Neuron (in vitro differentiated cells): ENCODE data around the gene GALC.
"Not testable (repeated sequence)": the region's sequence is repeated elsewhere in the genome, so short reads cannot be mapped to it uniquely, and the experiment has no call there.

ENCODE experiments used
- H2AFZ ChIP-seq: one replicate; pipeline ENCODE4 v1.6.1; 2013; ENCODE audit warnings: low read depth, mild to moderate bottlenecking, inconsistent platforms, low read length, moderate library complexity
- H3K27me3 ChIP-seq: one replicate; pipeline ENCODE4 v1.6.1; 2013; ENCODE audit warnings: low read length; ENCODE audit not compliant: insufficient read depth
- H3K36me3 ChIP-seq: one replicate; pipeline ENCODE4 v1.6.1; 2013; ENCODE audit warnings: low read length; ENCODE audit not compliant: insufficient read depth
- H3K4me1 ChIP-seq: one replicate; pipeline ENCODE4 v1.6.1; 2013; ENCODE audit warnings: low read length; ENCODE audit not compliant: insufficient read depth
- H3K4me3 ChIP-seq: 2 replicates; pipeline ENCODE4 v1.5.1; 2013; ENCODE audit warnings: mild to moderate bottlenecking, low read length, moderate library complexity
- H3K9me3 ChIP-seq: one replicate; pipeline ENCODE4 v1.6.1; 2013; ENCODE audit warnings: low read length

The GALC gene

DNA sequence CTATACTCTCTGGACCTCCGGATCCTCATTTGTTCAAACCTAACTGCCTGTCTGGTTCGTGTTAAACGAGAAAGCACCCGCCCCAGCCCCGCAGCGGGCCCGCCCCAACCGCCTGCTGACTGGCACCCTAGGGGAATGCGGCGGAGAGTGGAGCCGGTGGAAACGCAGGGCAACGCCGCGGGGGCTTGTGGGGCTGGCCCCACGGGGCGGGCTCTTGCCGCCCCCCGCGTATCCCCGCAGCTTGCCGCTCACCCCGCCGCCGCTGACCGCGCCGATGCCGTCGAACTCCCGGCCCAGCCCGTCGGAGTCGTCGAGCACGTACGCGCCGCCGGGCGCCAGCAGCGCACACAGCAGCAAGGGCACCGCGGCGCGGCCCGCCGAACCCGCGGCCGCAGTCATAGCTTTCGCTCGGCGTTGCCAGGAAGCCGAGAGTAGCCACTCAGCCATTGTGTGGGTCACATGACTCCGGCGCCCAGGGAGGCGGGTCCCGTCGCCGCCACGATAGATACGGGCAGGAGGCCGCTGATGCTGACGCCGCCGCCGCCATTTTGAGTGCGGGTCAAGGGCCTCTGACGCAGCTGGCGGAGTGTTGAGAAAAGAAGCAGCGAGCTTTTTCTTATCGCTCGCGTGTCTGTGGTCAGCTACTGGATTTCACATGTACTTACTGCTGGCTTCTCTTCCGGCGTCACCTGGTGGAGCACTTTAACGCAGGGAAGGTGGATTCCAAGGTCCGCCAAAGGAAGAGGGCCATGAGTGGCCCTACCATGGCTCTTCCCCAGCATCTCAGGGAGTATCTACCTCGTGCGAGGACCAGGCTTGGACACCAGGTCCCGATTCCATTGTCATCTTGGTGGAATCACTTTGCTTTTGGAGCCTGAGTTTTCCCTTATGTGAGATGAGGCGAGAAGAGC is at the start of gene GALC:
TSS of gene GALC (minus strand) at position 465 of the 911 bp plus-strand sequence. CDS start at position 447, 18 bp downstream.
- no peak within 1 kb of the TSS for H3K4me3 ChIP-seq
- H2AFZ ChIP-seq = no peak within 1 kb of the TSS
- no peaks in the 10 kb centered on the region for H3K4me1 ChIP-seq

DNA sequence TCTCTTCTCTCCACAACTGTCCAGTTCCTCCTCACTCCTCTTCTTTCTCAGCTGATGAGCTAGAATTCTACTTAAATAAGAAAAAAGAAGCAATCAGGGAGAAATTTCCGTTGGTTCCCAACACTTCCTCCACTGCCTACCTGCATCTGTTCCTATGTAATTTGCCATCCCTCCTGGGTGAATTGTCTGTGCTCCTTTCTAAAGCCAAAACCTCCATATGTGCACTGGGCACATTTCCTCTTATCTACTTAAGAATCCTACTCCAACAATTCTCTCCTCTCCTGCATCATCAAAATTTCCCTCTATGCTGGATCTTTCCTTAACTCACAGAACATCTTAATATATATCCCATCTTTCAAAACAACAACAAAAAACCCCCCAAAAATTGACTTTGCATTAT is 47.2 kb upstream of the GALC start:
- H3K9me3 ChIP-seq = no peaks in the 10 kb centered on the region
- peaks cover 21% of the 10 kb centered on the region for H3K4me1 ChIP-seq
- no peak overlapping the region for H3K4me3 ChIP-seq
- H3K27me3 ChIP-seq = peaks cover 2% of the 10 kb centered on the region
- no peaks in the 10 kb centered on the region for H3K36me3 ChIP-seq
- no peak overlapping the region for H2AFZ ChIP-seq

More for the DNA sequence above, at the start of gene GALC:
- Histone ChIP-seq H3K36me3 (no peaks in the 10 kb centered on the region), H3K9me3 (peaks cover 6% of the 10 kb centered on the region), H3K27me3 (no peaks in the 10 kb centered on the region)

DNA sequence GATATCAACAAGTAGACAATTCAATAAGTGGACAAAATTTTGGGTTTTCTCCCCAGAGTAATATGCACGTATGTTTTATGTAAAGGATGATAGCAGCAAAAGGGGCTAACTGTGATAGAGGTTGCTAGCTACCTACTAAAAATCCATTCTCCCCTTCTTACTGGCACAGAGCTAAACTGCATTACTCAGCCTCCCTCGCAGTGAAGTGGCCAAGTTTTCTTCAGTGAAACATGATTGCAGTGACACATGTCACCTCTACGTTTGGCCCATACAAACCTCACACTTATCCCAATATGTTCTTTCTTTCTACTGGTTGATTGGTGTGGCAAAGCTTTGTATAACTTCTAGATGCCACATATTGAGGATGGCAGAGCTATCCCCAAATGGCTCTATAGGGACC is 46.2 kb upstream of the GALC start:
- Histone ChIP-seq H3K4me1 (peaks cover 21% of the 10 kb centered on the region), H2AFZ (no peak overlapping the region), H3K9me3 (no peaks in the 10 kb centered on the region), H3K27me3 (peaks cover 2% of the 10 kb centered on the region), H3K36me3 (no peaks in the 10 kb centered on the region), H3K4me3 (no peak overlapping the region)

DNA sequence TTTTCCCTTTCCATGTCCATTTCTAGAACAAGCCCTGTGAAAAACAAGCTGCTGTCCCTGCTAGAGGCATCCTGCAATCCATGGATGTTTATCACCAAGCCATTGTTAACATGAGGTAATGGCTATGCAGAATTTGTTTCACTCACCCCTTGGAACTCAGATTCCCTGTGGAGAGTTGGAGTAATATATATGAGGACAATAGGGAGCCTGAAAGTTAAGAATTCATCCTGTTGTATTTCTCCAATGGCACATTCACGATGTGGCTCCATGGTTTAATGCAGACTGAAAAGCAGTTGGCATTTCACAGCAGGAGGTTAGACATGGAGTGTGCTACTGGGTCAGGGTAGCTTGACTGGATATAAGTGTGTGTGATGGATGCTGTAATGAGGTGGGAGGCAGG is 44.3 kb upstream of the GALC start:
- H3K4me3 ChIP-seq = no peak overlapping the region
- no peaks in the 10 kb centered on the region for H3K9me3 ChIP-seq
- H2AFZ ChIP-seq = no peak overlapping the region
- no peaks in the 10 kb centered on the region for H3K36me3 ChIP-seq
- H3K4me1 ChIP-seq = peaks cover 21% of the 10 kb centered on the region
- H3K27me3 ChIP-seq = peaks cover 2% of the 10 kb centered on the region

DNA sequence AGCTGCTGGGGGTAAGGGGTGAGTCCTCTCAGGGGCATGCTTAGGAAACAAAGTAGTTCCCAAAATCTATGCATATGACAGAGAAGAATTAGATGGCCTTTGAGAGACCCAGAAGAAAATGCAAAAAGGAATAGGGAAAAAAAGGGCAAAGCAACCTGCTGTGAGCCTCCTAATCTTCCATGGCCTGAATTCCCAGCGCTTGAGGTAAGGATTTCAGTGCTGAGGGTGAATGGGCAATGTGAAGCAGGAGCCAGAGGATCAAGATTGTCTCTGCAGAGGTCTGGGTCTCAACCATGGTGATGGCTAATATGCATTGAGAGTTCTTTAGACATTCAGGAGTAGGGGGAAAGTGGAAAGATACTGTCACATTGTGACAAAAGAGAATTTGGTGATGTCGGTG is 43.4 kb upstream of the GALC start:
- Histone ChIP-seq H3K9me3 (no peaks in the 10 kb centered on the region), H3K27me3 (peaks cover 2% of the 10 kb centered on the region), H2AFZ (no peak overlapping the region), H3K36me3 (no peaks in the 10 kb centered on the region), H3K4me3 (no peak overlapping the region), H3K4me1 (peaks cover 21% of the 10 kb centered on the region)

DNA sequence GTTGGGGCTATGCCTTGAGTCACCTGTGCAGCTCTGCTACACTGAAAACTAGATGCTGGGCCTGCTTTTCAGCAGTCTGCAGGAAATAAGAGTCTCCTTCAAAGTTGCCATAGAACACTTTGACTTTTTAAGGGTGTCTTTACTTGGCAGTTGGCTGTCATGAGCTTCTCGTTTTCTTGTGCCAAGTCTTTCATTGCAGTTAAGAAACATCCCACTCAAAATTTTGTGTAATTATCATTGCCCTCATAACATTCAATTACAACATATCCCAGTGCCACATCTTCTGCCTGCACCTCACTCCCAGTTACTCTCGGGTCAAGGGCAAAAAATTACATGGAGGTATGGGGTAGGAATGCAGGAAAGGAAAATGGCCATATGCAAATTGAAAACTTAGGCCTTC is 41.1 kb upstream of the GALC start:
- no peak overlapping the region for H3K4me3 ChIP-seq
- peaks cover 21% of the 10 kb centered on the region for H3K4me1 ChIP-seq
- H2AFZ ChIP-seq = no peak overlapping the region
- H3K9me3 ChIP-seq = no peaks in the 10 kb centered on the region
- H3K27me3 ChIP-seq = no peaks in the 10 kb centered on the region
- H3K36me3 ChIP-seq = no peaks in the 10 kb centered on the region

DNA sequence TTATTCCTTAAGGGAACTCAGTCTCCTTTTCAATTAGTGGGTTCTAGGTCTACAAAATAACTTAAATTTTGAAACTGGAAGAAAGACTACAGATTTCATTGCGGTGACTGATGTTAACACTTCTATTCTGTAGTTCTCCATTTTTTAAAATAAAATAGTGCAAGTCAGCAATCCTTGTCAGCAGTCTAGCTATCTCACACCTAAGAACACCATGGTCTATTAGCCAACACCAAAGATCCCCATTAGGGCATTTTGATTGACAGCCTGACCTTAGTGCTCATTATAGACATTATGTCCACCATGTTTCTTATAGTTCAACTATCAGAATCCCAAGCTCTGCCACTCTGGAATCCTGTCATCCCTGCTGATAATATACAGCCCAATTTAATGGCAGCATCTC is 39.4 kb upstream of the GALC start:
- peaks cover 15% of the 10 kb centered on the region for H3K4me1 ChIP-seq
- H2AFZ ChIP-seq = no peak overlapping the region
- H3K9me3 ChIP-seq = no peaks in the 10 kb centered on the region
- H3K4me3 ChIP-seq = no peak overlapping the region
- no peaks in the 10 kb centered on the region for H3K36me3 ChIP-seq
- no peaks in the 10 kb centered on the region for H3K27me3 ChIP-seq

DNA sequence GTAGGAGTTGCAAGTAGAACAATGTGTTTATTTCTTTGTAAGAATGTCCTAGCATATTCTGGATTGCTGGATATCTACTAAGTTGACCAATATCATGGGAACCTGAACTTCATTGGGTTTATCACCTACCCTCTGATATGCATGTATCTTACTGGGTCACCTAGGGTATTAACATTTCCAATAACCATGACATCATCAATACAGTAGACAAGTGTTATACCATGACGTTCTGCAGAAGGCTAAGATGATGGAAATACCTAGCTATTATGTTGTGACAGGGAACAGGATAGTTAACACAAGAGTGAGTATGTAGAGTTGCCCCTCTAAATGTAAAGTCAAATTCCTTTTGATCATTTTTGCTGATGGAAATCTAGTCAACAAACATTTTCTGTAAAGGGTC is 37.9 kb upstream of the GALC start:
- Histone ChIP-seq H3K9me3 (no peaks in the 10 kb centered on the region), H3K4me3 (no peak overlapping the region), H3K4me1 (peaks cover under 1% of the 10 kb centered on the region), H3K27me3 (no peaks in the 10 kb centered on the region), H3K36me3 (no peaks in the 10 kb centered on the region), H2AFZ (no peak overlapping the region)

DNA sequence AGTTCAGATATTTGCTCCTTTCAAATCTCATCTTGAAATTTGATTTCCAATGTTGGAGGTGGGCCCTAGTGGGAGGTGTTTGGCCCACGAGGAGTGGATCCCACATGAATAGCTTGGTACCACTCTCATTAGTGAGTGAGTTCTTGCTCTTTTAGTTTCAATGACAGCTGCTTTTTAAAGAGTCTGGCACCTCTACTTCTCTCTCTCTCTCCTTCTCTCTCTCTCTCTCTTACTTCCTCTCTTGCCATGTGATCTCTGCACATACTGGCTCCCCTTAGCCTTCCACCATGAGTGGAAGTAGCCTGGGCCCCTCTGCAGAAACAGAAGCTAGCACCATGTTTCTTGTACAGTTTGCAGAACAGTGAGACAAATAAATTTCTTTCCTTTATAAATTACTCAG is 37.1 kb upstream of the GALC start:
- no peak overlapping the region for H2AFZ ChIP-seq
- H3K27me3 ChIP-seq = no peaks in the 10 kb centered on the region
- H3K36me3 ChIP-seq = no peaks in the 10 kb centered on the region
- H3K9me3 ChIP-seq = no peaks in the 10 kb centered on the region
- H3K4me3 ChIP-seq = no peak overlapping the region
- no peaks in the 10 kb centered on the region for H3K4me1 ChIP-seq

DNA sequence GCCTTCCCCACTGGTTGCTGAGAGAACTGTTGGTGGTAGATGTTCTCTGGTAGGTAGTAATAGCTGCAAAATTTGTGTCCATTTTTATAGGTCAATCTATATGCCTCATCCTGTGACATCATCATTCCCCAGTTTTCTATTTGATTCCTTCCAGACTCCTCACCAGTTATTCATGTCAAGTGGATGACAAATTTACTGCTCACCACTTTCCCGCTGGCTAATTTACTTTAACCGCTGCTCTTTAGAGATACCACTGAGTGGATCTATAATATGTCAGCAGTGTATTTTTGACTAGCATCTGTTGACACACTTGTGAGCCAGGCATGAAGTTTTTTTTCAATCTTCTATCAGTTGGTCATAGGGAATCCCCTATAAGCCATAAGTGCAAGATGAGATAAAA is 36.5 kb upstream of the GALC start:
- H3K27me3 ChIP-seq = no peaks in the 10 kb centered on the region
- no peaks in the 10 kb centered on the region for H3K36me3 ChIP-seq
- no peak overlapping the region for H3K4me3 ChIP-seq
- no peaks in the 10 kb centered on the region for H3K4me1 ChIP-seq
- H2AFZ ChIP-seq = no peak overlapping the region
- no peaks in the 10 kb centered on the region for H3K9me3 ChIP-seq

DNA sequence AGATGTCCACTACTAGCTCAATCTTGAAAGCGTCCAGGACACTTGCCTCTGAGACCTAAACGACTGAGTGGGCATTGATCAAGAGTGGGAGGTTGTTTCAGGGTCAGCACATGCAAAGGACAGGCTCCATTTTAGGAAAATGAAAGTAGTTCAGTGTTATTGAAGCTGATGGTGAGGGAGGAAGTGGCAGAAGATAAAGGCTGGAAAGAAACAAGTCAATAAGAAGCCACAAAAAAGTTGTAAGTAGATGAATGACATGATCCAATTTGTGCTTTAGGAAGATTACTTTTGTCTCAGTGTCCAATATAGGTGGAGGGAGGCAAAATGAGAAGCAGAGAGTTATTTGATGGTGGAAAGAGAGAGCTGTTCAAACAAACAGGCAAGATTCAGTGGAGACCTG is 33.9 kb upstream of the GALC start:
- Histone ChIP-seq H3K27me3 (no peaks in the 10 kb centered on the region), H3K4me3 (no peak overlapping the region), H3K9me3 (no peaks in the 10 kb centered on the region), H2AFZ (no peak overlapping the region), H3K4me1 (peaks cover 6% of the 10 kb centered on the region), H3K36me3 (no peaks in the 10 kb centered on the region)

DNA sequence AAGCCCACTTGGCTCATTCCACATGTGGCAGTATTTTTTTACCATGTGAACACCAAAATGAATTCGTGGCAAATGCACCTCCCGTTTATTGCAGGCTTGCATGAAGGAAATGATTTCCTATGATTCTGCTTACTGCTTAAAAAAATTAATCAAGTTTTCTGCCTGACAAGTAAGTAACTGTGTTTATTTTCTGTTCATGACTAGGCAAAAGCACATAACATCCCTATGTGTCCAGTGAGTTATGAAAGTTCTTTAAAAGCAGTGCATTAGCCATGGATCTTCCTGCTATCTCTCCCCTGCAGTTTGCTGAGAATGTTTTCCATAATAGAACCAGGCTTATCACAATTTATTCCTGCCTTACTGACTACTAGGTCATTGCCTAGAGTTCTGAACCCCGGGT is 32.3 kb upstream of the GALC start:
- H3K4me1 ChIP-seq = peaks cover 6% of the 10 kb centered on the region
- H2AFZ ChIP-seq = no peak overlapping the region
- H3K27me3 ChIP-seq = no peaks in the 10 kb centered on the region
- H3K36me3 ChIP-seq = no peaks in the 10 kb centered on the region
- no peaks in the 10 kb centered on the region for H3K9me3 ChIP-seq
- H3K4me3 ChIP-seq = no peak overlapping the region

DNA sequence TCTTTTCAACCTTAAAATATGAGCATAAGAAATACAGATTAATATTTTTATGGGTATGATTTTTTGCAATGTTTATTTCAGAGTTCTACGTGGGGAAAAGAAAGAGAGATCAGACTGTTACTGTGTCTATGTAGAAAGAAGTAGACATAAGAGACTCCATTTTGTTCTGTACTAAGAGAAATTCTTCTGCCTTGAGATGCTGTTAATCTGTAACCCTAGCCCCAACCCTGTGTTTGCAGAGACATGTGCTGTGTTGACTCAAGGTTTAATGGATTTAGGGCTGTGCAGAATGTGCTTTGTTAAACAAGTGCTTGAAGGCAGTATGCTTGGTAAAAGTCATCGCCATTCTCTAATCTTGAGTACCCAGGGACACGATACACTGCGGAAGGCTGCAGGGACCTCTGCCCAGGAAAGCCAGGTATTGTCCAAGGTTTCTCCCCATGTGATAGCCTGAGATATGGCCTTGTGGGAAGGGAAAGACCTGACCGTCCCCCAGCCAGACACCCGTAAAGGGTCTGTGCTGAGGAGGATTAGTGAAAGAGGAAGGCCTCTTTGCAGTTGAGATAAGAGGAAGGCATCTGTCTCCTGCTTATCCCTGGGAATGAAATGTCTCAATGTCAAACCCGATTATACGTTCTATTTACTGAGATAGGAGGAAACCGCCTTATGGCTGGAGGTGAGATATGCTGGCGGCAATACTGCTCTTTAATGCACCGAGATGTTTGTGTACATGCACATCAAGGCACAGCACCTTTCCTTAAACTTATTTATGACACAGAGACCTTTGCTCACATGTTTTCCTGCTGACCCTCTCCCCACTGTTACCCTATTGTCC is 31.5 kb upstream of the GALC start:
- not testable (repeated sequence) for H3K4me1 ChIP-seq, H3K27me3 ChIP-seq, H3K36me3 ChIP-seq, H3K9me3 ChIP-seq, H2AFZ ChIP-seq, H3K4me3 ChIP-seq
